ENCODE measurements around the gene RAP1A. TPM values are rescaled to one million over a fixed set of nuclear protein-coding genes. Genes with fewer than 3 reads are reported as not detected.

The RAP1A gene
- polyA plus RNA-seq, 1 experiment: 20.5 TPM

DNA sequence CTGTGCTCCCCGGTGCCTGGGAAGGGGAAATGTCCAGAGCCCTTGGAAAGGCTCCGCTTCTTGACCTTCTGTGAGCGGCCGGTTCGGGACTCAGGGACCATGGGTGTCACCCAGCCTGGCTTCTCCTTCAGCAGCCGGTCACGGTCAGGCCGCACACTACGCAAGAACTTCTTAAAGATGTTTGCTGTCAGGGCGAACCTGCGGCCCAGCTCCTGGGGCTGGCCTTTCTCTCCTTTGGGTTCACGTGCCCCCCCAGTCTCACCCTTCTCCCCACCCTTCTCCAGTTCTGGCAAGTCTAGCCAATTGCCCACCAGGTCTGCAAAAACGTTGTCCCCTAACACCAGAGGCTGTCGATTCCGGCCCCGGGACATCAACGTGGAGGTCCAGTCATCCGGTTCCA is 107.5 kb downstream of the RAP1A start:
- H3K36me3 ChIP-seq (ENCODE audit: control insufficient read depth, insufficient read depth, low read length): no peaks in the 10 kb centered on the region; the same call in 1 of the 2 replicates
- TF ChIP-seq, protein P1, sequence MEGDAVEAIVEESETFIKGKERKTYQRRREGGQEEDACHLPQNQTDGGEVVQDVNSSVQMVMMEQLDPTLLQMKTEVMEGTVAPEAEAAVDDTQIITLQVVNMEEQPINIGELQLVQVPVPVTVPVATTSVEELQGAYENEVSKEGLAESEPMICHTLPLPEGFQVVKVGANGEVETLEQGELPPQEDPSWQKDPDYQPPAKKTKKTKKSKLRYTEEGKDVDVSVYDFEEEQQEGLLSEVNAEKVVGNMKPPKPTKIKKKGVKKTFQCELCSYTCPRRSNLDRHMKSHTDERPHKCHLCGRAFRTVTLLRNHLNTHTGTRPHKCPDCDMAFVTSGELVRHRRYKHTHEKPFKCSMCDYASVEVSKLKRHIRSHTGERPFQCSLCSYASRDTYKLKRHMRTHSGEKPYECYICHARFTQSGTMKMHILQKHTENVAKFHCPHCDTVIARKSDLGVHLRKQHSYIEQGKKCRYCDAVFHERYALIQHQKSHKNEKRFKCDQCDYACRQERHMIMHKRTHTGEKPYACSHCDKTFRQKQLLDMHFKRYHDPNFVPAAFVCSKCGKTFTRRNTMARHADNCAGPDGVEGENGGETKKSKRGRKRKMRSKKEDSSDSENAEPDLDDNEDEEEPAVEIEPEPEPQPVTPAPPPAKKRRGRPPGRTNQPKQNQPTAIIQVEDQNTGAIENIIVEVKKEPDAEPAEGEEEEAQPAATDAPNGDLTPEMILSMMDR (IDR thresholded peaks at IDR 0.05; ENCODE audit: insufficient read depth, low read depth, low read length): no peak
- no peaks in the 10 kb centered on the region for H3K27me3 ChIP-seq (ENCODE audit: control insufficient read depth, insufficient read depth, low read length)
- CTCF ChIA-PET: interaction anchor here (0.9 to 8.2 kb wide), 3 partner anchors 12 to 42 kb away, joined by 4 to 48 read pairs (median 7); no protein-coding TSS in a partner anchor
- POLR2A ChIA-PET: no interaction called here
- no peak overlapping the region for H3K4me3 ChIP-seq (ENCODE audit: low read depth, low read length)
- DNase-seq (ENCODE audit: low read depth): no peak

DNA sequence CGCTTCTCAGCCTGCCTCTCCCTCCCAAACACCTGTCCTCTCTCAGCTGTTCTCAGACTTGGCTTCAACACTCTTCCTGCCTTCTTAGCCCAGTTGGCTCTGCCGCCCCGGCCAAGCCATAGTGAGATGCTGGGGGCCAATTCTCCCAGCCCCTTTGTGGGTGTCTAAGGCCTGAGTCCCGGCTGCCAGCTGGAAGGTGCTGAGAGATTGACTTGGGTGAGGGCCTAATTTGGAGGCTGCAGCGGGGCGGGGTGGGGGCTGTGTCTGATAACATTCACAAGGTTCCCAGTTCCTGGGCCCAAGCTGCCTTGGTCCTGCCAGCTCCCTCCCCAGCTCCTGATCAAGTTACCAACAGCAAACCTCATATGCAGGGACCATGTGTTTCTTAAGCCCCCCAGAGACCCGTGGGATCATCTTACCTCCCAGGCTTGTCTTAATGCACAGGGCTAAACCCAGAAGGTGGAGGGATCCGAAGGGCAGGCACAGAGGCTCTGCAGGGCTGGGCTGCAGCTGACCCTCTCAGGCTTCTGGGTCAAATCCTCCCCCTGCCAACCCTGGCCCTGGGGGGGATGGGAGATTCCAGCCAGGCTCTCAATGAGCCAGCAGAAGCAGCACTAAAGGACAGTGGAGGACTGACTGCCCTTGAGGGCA is 109.8 kb downstream of the RAP1A start:
- no peak for DNase-seq (ENCODE audit: low read depth)
- Histone ChIP-seq H3K27me3 (ENCODE audit: control insufficient read depth, insufficient read depth, low read length) (no peaks in the 10 kb centered on the region), H3K4me3 (ENCODE audit: low read depth, low read length) (no peak overlapping the region), H3K36me3 (ENCODE audit: control insufficient read depth, insufficient read depth, low read length) (no peaks in the 10 kb centered on the region; the same call in 1 of the 2 replicates)
- CTCF ChIA-PET: interaction anchor here (0.7 to 8.2 kb wide), 3 partner anchors 9 to 221 kb away, joined by 3 to 48 read pairs (median 3); no protein-coding TSS in a partner anchor
- TF ChIP-seq, protein P1 (IDR thresholded peaks at IDR 0.05; ENCODE audit: insufficient read depth, low read depth, low read length): no peak
- POLR2A ChIA-PET: no interaction called here

DNA sequence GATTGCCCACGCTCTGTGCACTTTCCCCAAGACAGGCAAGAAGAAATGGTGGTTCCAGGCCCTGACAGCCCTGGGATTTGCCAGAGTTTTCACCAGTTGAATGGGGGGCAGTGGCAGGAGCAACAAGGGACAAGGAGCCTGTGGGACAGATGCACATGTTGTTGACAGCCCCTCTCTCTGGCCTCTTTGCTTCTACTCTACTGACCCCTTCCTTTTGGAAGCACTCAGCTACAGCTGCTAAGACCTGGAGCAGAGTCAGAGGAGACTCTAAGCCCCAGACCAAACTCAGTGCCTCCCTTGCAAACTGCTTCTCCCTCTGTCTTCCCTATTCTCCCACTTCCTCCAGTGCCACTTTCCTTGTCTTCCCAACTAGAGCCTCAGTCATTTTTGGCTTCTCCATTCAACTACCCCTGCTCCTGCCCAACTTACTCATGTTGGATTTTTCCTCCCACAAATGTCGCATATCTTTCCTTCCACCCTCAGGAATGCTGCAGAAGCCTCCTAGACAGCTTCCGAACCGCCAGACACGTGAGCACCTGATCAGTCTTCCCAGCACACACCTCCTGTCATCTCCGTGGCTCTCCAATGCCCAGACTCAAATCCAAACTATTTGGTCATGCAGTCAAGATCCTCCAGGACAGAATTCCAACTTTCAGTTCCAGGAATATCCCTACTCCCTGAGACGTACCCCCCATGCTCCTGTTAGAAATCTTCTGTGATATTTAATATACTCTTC is 110.5 kb downstream of the RAP1A start:
- Histone ChIP-seq H3K36me3 (ENCODE audit: control insufficient read depth, insufficient read depth, low read length) (no peaks in the 10 kb centered on the region; the same call in 1 of the 2 replicates), H3K27me3 (ENCODE audit: control insufficient read depth, insufficient read depth, low read length) (no peaks in the 10 kb centered on the region), H3K4me3 (ENCODE audit: low read depth, low read length) (no peak overlapping the region)
- TF ChIP-seq, protein P1 (IDR thresholded peaks at IDR 0.05; ENCODE audit: insufficient read depth, low read depth, low read length): no peak
- ChIA-PET POLR2A (no interaction called here), CTCF (interaction anchor here (0.7 to 8.2 kb wide), 2 partner anchors 8 to 16 kb away, joined by 3 to 48 read pairs; no protein-coding TSS in a partner anchor)
- DNase-seq (ENCODE audit: low read depth): no peak

DNA sequence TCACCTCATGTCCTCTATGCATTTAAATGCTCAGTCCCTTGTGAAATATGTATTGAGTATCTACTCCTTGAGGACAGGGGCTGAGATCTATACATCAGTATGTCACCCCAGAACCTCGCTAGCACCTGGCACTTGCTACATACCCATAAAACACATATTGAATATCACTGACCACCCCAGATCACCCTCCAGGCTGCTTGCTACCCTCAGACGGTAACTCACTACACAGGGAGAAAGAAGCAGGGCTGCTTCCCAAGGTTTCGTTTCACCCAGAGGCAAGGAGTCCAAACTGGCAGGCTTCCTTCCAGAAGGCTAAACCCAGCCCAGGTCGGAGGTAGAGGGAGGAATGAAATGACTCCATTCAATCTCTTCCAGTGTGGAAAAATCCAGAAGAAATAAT is 111.1 kb downstream of the RAP1A start:
- Histone ChIP-seq H3K27me3 (ENCODE audit: control insufficient read depth, insufficient read depth, low read length) (no peaks in the 10 kb centered on the region), H3K4me3 (ENCODE audit: low read depth, low read length) (no peak overlapping the region), H3K36me3 (ENCODE audit: control insufficient read depth, insufficient read depth, low read length) (no peaks in the 10 kb centered on the region; the same call in 1 of the 2 replicates)
- TF ChIP-seq, protein P1 (IDR thresholded peaks at IDR 0.05; ENCODE audit: insufficient read depth, low read depth, low read length): no peak
- ChIA-PET CTCF (interaction anchor here (8.2 kb wide), 1 partner anchor 16 kb away, joined by 48 read pairs; no protein-coding TSS in a partner anchor), POLR2A (no interaction called here)
- no peak for DNase-seq (ENCODE audit: low read depth)

DNA sequence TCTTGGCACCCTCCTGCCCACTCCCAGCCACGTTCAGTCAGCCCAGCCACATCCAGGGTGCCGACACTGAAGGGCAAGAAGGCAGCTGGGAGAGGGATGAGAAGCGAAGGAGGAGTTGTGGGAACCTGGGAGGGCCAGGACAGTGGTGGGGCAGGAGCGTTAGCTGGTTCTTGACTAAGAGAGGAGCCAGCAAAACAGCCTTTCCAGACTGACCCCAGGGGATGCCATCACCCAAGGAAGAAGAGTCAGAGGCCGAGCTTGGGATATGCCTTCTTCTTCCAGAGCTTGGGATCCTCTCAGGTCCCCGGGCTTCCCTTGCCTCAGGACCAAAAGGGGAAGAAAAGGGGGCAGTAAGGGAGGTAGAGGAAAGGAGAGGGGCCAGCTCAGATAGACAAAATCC is 112.4 kb downstream of the RAP1A start:
- no peak for DNase-seq (ENCODE audit: low read depth)
- H3K27me3 ChIP-seq (ENCODE audit: control insufficient read depth, insufficient read depth, low read length): no peaks in the 10 kb centered on the region
- TF ChIP-seq, protein P1 (IDR thresholded peaks at IDR 0.05; ENCODE audit: insufficient read depth, low read depth, low read length): no peak
- CTCF ChIA-PET: interaction anchor here (0.9 to 8.2 kb wide), 2 partner anchors 16 to 17 kb away, joined by 4 to 48 read pairs; no protein-coding TSS in a partner anchor
- no peaks in the 10 kb centered on the region; the same call in 1 of the 2 replicates for H3K36me3 ChIP-seq (ENCODE audit: control insufficient read depth, insufficient read depth, low read length)
- POLR2A ChIA-PET: no interaction called here
- H3K4me3 ChIP-seq (ENCODE audit: low read depth, low read length): no peak overlapping the region

Measured in BJ (cell line).